ENCODE data around the gene ZNF468.
A peak's percentile ranks its signal among the peaks of the same experiment; 100 is the strongest.
"Not testable (repeated sequence)": the region's sequence is repeated elsewhere in the genome, so short reads cannot be mapped to it uniquely, and the experiment has no call there.

The ZNF468 gene

DNA sequence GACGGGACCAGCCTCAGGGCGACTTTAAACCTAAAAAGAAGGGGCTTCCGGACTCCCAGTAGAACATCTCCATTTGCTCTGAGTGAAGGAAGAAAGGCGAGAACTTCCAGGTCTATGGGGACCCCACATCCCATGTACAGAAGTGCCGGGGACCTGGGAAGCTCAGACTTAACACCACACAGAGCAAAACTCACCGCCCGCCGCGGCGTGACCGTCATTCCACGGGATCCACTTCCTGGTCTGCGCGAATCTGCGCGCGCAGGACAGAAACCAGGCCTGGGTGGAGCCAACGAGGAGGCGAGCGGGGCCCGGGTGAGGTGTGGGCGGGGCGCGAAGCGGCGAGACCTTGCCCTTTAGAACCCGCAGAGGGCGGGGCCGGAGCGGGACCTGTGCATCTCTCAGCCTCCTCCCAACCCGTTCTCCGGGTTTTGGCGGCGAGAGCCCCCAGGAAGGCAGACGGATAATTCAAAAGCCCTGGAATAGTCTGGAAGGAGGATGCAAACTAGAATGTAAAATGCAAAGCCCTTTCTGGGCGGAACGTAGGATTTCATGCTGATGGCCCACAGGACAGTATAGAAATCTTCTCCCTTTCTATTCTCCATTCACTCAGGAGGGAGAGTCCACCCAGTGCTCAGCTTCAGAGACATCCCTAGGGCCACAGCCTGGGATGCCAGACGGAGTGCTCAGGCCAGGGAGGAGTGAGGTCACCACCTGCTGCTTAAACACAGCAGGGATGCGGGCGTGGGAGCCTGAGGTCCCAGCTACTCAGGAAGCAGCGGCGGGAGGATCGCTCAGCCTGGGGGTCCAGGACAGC lies at the start of gene ZNF468:
TSS of gene ZNF468 (minus strand) at position 242 of the 814 bp plus-strand sequence. CDS start 3,347 bp downstream, outside the sequence.
- peak; percentile 56 for DNase-seq (ENCODE audit: low read depth)

DNA sequence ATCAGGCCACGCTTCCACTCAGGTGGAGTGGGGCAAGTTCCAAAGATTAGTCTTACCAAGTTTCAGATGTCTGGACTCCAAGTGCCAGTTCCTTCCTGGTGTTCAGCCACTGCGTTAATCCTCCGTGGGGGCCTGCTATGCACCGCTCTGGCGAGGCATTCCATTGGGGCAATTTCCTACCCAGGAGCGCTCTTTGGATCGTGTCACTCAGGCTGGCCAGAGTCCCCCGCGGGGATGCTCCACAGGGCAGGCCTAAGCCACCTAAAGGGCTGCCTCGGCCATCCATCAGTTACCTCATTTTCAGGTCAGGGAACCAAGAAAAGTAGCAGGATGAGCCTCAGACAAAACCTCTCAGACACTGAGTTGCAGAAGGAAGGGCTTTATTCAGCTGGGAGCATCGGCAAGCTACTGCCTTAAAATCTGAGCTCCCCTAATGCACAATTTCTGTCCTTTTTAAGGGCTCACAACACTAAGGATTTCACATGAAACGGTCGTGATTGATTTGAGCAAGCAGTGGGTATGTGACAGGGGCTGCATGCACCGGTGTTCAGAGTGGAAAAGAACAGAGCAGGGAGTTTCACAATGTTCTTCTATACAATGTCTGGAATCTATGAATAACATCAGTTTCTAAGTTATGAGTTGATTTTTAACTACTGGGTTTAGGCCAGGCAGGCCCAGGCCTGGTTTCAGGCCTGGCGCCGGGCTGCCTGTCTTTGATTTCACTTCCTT lies 46.8 kb upstream of the ZNF468 start:
- DNase-seq (ENCODE audit: low read depth): not testable (repeated sequence)

GRCh38 chr19:52901842-52902241 lies 44.4 kb upstream of the ZNF468 start:
- no peak for DNase-seq (ENCODE audit: low read depth)

DNA sequence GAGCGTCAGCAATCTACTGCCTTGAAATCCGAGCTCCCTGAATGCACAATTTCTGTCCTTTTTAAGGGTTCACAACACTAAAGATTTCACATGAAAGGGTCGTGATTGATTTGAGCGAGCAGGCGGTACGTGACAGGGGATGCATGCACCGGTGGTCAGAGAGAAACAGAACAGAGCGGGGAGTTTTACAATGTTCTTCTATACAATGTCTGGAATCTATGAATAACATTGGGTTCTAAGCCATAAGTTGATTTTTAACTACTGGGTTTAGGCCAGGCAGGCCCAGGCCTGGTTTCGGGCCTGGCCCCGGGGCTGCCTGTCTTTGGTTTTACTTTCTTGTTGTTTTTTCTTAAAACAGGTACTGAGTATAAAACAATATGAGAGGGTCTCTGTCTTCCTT lies 41.2 kb upstream of the ZNF468 start:
- DNase-seq (ENCODE audit: low read depth): not testable (repeated sequence)

GRCh38 chr19:52898101-52898500 lies 40.7 kb upstream of the ZNF468 start:
- DNase-seq (ENCODE audit: low read depth): no peak

GRCh38 chr19:52897138-52897935 lies 39.9 kb upstream of the ZNF468 start, which contains the start of gene ZNF320:
TSS of gene ZNF320 (minus strand) at chr19:52897635. CDS start at chr19:52890255, 7,380 bp downstream.
- peak; percentile 89 for DNase-seq (ENCODE audit: low read depth)

DNA sequence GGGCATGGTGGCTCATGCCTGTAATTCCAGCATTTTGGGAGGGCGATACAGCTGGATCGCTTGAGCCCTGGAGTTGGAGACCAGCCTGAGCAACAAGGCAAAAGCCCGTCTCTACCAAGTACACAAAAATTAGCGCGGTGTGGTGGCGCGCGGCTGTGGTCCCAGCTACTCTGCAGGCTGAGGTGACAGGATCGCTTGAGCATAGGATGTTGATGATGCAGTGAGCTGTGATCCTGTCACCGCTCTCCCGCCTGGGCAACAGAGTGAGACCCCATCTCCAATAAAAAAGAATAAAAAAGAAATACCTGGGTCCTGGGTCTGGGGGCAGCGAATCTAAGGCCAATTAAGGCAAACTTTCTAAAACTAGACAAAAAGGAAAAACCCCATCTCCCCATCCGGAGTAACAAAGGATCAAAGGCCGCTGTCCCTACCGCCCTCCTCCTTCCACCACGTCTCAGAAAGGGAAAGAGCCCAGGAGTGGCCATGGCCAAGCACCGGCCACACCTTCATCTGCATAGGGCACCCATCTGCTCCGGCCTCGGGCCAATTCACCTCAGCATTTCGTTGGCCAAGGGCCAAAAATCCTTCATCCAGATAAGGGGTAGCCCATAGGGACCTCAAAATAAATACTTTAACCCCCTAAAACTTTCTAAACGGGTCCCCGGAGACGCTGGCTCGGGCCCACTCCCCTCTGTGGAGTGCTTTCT lies 39.2 kb upstream of the ZNF468 start:
- no peak for DNase-seq (ENCODE audit: low read depth)

GRCh38 chr19:52891336-52891735 lies 33.9 kb upstream of the ZNF468 start:
- no peak for DNase-seq (ENCODE audit: low read depth)

- DNase-seq (ENCODE audit: low read depth): no peak
Measured at GRCh38 chr19:52889931-52890330, 32.5 kb upstream of the ZNF468 start.

GRCh38 chr19:52889076-52889475 lies 31.7 kb upstream of the ZNF468 start:
- no peak for DNase-seq (ENCODE audit: low read depth)

- no peak for DNase-seq (ENCODE audit: low read depth)
Measured at GRCh38 chr19:52880895-52881389, 23.5 kb upstream of the ZNF468 start.

DNA sequence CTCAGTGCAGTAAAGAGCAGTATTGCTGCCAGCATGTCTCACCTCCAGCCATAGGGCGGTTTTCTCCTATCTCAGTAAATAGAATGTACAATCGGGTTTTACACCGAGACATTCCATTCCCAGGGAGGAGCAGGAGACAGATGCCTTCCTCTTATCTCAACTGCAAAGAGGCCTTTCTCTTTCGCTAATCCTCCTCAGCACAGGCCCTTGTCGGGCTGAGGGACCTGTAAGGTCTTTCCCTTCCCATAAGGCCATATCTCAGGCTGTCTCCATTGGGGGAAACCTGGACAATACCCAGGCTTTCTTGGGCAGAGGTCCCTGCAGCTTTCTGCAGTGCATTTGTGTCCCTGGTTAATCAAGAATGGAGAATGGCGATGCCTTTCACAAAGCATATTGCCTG lies 15.6 kb upstream of the ZNF468 start:
- DNase-seq (ENCODE audit: low read depth): not testable (repeated sequence)

DNA sequence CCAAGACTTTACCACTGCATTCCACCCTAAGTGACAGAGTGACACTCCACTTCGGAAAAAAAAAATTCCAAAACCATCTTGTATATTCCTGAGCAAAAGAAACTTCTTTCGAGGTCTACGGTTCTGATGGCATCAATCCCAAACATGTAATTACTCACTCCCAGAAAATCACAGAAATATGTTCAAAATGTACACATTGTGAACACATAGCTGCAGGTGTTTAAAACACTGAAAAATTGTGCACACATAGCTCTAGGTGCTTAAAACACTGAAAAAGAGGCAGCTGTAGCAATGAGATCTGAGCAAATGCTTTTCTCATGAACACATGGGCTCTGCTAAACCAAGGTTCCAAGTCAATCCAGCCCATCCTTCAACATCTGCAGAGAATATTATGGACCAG lies 14.0 kb upstream of the ZNF468 start:
- DNase-seq (ENCODE audit: low read depth): no peak

- DNase-seq (ENCODE audit: low read depth): not testable (repeated sequence)
Measured at GRCh38 chr19:52868031-52868430, 10.6 kb upstream of the ZNF468 start.

DNA sequence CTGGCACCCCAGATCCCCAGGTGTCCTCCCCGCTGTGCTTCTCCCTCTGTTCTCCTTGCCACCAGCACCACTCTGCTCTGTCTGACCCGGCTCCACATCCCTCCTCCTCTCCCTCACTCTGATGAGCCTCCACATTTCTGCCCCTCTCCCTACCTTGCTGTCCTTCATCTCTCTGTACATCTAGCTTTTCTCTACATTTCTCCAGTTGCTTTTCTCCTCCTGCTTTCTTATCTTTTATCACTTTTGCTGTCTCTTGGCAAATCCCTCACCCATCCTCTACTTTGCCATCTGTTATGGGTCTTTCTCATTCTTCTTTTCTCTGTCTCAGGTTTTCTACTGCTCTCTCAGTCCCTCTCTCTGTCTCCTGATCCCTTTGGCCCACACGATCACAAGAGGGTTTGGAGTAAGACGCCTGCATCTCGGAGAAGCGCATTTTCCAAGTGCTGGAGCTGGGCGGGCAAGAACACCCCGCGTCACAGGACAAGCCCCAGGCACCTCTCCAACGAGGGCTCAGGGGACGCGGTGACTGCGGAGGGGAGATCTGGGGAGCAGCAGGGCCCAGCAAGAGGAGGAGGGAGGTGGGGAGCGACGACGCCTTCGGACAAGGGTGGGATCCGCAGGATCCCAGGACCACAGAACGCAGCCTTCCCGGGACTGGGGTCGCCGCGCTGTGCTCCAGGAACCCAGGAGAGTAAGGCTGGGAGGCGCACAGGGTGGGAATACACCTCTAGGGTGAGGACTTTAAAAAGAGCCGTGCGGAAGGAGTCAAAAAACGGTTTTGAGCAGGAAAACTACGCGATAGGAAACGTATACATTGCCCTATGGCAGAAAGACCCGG lies 660 bp downstream of the ZNF468 start:
- DNase-seq (ENCODE audit: low read depth): not testable (repeated sequence)

- not testable (repeated sequence) for DNase-seq (ENCODE audit: low read depth)
Measured at GRCh38 chr19:52847352-52847751, 10.1 kb downstream of the ZNF468 start.

GRCh38 chr19:52840825-52841465 lies 16.5 kb downstream of the ZNF468 start:
- DNase-seq (ENCODE audit: low read depth): not testable (repeated sequence)

DNA sequence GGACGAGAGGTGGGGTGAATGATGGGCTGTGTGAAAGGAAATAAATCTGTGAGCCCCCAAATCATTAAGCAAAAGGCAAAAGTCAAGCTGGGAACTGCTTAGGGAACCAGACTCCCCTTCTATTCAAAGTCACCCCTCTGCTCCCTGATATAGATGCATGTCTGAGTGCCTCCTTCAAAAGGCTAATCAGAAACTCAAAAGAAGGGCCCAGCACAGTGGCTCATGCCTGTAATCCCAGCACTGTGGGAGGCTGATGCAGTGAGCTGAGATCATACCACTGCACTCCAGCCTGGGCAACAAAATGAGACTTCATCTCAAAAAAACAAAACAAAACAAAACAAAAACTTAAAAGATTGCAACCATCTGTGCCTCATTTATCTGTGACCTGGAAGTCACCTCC lies 23.1 kb downstream of the ZNF468 start:
- not testable (repeated sequence) for DNase-seq (ENCODE audit: low read depth)

DNA sequence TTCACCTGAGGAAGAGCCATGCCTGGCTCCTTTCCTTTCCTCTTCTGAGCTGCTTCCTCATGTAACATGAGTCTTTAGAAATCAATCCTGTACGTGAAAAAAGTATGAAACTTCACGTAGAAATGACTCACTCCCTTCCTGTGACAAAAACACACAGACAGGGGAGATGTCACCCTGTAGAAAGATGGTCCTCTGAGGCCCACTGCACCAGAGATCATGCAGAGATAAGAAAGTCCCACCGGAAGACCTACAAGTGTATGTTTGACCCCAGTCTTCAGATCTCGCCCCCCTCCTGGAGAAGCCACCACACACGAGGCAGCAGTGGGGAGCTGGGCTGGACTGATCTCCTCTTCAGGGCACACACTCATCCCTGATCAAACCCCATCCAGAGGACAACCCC lies 23.9 kb downstream of the ZNF468 start:
- DNase-seq (ENCODE audit: low read depth): not testable (repeated sequence)

GRCh38 chr19:52829866-52830265 lies 27.6 kb downstream of the ZNF468 start:
- DNase-seq (ENCODE audit: low read depth): not testable (repeated sequence)

Measured in stimulated activated CD4-positive, alpha-beta T cell treated with anti-CD3 and anti-CD28 coated beads, Interleukin-2, amount 100 ng/mL, for 4 hours (primary cell).